ENCODE measurements around the gene AVPR1B. TPM values are rescaled to one million over a fixed set of nuclear protein-coding genes. Genes with fewer than 3 reads are reported as not detected.

AVPR1B gene
- polyA plus RNA-seq, 1 donor (not counting 4 experiments of a cell fraction or from before 2014, with no cell fraction given): not detected

DNA sequence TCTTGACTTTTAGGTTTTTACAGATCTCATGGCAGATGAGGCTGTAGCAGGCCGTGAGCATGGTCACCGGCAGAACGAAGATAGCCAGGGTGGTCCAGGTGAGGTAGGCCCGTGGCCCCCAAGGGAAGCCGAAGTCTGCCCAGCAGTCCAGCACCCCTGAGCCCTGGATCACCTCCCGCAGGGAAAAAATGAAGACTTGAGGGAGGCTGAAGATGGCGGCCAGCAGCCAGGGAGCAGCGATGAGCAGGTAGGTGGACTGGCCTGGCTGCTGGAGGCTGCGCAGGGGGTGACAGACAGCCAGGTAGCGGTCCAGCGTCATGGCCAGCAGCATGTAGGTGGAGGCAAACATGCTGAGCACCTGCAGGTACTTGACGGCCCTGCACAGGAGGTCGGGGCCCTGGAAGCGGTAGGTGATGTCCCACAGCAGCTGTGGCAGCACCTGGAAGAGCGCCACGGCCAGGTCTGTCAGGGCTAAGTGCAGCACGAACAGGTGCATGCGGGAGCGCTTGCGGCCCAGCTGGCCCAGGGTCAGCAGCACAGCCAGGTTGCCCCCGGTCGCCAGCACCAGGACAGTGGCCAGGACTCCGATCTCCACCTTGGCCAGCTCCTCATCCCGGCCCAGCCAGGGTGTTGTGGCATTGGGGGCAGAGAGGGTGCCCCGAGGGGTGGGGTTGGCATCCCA is 856 bp downstream of the AVPR1B start:
- no peak overlapping the region for H2AFZ ChIP-seq (ENCODE audit: control insufficient read depth, low read length)
- TF ChIP-seq EZH2 (IDR thresholded peaks at IDR 0.05; ENCODE audit: low read length): no peak
- TF ChIP-seq, protein P1, sequence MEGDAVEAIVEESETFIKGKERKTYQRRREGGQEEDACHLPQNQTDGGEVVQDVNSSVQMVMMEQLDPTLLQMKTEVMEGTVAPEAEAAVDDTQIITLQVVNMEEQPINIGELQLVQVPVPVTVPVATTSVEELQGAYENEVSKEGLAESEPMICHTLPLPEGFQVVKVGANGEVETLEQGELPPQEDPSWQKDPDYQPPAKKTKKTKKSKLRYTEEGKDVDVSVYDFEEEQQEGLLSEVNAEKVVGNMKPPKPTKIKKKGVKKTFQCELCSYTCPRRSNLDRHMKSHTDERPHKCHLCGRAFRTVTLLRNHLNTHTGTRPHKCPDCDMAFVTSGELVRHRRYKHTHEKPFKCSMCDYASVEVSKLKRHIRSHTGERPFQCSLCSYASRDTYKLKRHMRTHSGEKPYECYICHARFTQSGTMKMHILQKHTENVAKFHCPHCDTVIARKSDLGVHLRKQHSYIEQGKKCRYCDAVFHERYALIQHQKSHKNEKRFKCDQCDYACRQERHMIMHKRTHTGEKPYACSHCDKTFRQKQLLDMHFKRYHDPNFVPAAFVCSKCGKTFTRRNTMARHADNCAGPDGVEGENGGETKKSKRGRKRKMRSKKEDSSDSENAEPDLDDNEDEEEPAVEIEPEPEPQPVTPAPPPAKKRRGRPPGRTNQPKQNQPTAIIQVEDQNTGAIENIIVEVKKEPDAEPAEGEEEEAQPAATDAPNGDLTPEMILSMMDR (optimal IDR thresholded peaks at IDR 0.05 in 1 of 3, IDR thresholded peaks at IDR 0.05 in 1 of 3, conservative IDR thresholded peaks at IDR 0.05 in 1 of 3; ENCODE audit: extremely low read depth in 1 of 3, insufficient read depth in 2 of 3, low read length in 3 of 3): no peak
- FAIRE-seq: no peak
- H3K9me1 ChIP-seq (ENCODE audit: control insufficient read depth, extremely low read depth, insufficient read depth, low read length): no peaks in the 10 kb centered on the region
- no peak overlapping the region for H3K4me3 ChIP-seq (ENCODE audit: control insufficient read depth in 2 of 3, extremely low read depth in 1 of 3, insufficient read depth in 2 of 3, low read depth in 1 of 3, low read length in 3 of 3)
- H3K27me3 ChIP-seq (ENCODE audit: control insufficient read depth, extremely low read depth, insufficient read depth, low read length): peaks cover 31% of the 10 kb centered on the region
- H3K9ac ChIP-seq (ENCODE audit: control insufficient read depth, extremely low read depth, insufficient read depth, low read length): no peak overlapping the region
- H3K4me1 ChIP-seq (ENCODE audit: control insufficient read depth, extremely low read depth, insufficient read depth, low read length): peaks cover 9% of the 10 kb centered on the region
- no peaks in the 10 kb centered on the region for H3K36me3 ChIP-seq (ENCODE audit: control insufficient read depth in 2 of 2, extremely low read depth in 1 of 2, insufficient read depth in 2 of 2, low read length in 2 of 2)
- dilution Hi-C loops (cut with MboI; ENCODE audit: extremely low pct_ligation_motif_present, low sequenced_read_pairs): no loop called here
- no peak overlapping the region for H3K27ac ChIP-seq (ENCODE audit: control insufficient read depth, insufficient read depth, low read length)
- no peaks in the 10 kb centered on the region for H3K79me2 ChIP-seq (ENCODE audit: control insufficient read depth, insufficient read depth, low read length)
- DNase-seq (ENCODE audit: low read depth, low spot score): no peak
- no peaks in the 10 kb centered on the region for H4K20me1 ChIP-seq (ENCODE audit: control insufficient read depth, extremely low read depth, insufficient read depth, low read length)
- H3K9me3 ChIP-seq (ENCODE audit: control insufficient read depth, low read depth, low read length): no peaks in the 10 kb centered on the region
- H3K4me2 ChIP-seq (ENCODE audit: control insufficient read depth, extremely low read depth, insufficient read depth, low read depth, low read length): no peak overlapping the region

DNA sequence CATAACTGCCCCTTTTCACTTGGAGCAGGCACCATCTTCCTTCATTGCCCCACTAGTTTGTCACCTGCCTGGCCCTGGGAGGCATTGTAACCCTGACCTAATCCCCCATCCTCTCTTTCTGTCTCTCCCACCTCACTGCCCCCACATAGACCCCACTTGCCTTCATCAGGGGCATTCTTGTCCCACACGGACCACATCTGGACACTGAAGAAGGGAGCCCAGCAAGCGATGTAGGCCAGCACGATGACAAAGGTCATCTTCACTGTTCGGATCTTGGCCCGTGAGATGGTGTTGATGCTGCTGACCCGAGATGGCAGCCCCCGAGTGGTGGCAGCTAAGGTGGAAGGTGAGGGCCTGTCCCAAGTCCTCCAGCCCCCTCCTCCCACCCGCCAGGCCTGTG is 1.4 kb downstream of the AVPR1B start:
- TF ChIP-seq EZH2 (IDR thresholded peaks at IDR 0.05; ENCODE audit: low read length): no peak
- TF ChIP-seq, protein P1 (optimal IDR thresholded peaks at IDR 0.05 in 1 of 3, IDR thresholded peaks at IDR 0.05 in 1 of 3, conservative IDR thresholded peaks at IDR 0.05 in 1 of 3; ENCODE audit: extremely low read depth in 1 of 3, insufficient read depth in 2 of 3, low read length in 3 of 3): no peak
- H3K27ac ChIP-seq (ENCODE audit: control insufficient read depth, insufficient read depth, low read length): no peak overlapping the region

More for the DNA sequence above, 1.4 kb downstream of the AVPR1B start:
- Histone ChIP-seq H3K9me1 (ENCODE audit: control insufficient read depth, extremely low read depth, insufficient read depth, low read length) (no peaks in the 10 kb centered on the region), H3K36me3 (ENCODE audit: control insufficient read depth in 2 of 2, extremely low read depth in 1 of 2, insufficient read depth in 2 of 2, low read length in 2 of 2) (no peaks in the 10 kb centered on the region), H4K20me1 (ENCODE audit: control insufficient read depth, extremely low read depth, insufficient read depth, low read length) (no peaks in the 10 kb centered on the region), H2AFZ (ENCODE audit: control insufficient read depth, low read length) (no peak overlapping the region), H3K27me3 (ENCODE audit: control insufficient read depth, extremely low read depth, insufficient read depth, low read length) (peaks cover 31% of the 10 kb centered on the region), H3K4me1 (ENCODE audit: control insufficient read depth, extremely low read depth, insufficient read depth, low read length) (peaks cover 9% of the 10 kb centered on the region), H3K9ac (ENCODE audit: control insufficient read depth, extremely low read depth, insufficient read depth, low read length) (no peak overlapping the region), H3K4me3 (ENCODE audit: control insufficient read depth in 2 of 3, extremely low read depth in 1 of 3, insufficient read depth in 2 of 3, low read depth in 1 of 3, low read length in 3 of 3) (no peak overlapping the region), H3K79me2 (ENCODE audit: control insufficient read depth, insufficient read depth, low read length) (no peaks in the 10 kb centered on the region), H3K4me2 (ENCODE audit: control insufficient read depth, extremely low read depth, insufficient read depth, low read depth, low read length) (no peak overlapping the region), H3K9me3 (ENCODE audit: control insufficient read depth, low read depth, low read length) (no peaks in the 10 kb centered on the region)
- DNase-seq (ENCODE audit: low read depth, low spot score) (no peak), FAIRE-seq (no peak)
- dilution Hi-C loops (cut with MboI; ENCODE audit: extremely low pct_ligation_motif_present, low sequenced_read_pairs): no loop called here
